HG03442 (cell line): Measurements from ENCODE around the gene TROAP.

Experiments
- ATAC-seq: cut with Tn5 transposase; IDR thresholded peaks from one replicate; pipeline ENCODE4 v1.9.1; 2021; ENCODE audit warnings: mild to moderate bottlenecking, moderate library complexity; ENCODE audit not compliant: unreplicated experiment

The TROAP gene

GRCh38 chr12:49342066-49342913 is 19.2 kb downstream of the TROAP start:
- peak; percentile 58 for ATAC-seq

DNA sequence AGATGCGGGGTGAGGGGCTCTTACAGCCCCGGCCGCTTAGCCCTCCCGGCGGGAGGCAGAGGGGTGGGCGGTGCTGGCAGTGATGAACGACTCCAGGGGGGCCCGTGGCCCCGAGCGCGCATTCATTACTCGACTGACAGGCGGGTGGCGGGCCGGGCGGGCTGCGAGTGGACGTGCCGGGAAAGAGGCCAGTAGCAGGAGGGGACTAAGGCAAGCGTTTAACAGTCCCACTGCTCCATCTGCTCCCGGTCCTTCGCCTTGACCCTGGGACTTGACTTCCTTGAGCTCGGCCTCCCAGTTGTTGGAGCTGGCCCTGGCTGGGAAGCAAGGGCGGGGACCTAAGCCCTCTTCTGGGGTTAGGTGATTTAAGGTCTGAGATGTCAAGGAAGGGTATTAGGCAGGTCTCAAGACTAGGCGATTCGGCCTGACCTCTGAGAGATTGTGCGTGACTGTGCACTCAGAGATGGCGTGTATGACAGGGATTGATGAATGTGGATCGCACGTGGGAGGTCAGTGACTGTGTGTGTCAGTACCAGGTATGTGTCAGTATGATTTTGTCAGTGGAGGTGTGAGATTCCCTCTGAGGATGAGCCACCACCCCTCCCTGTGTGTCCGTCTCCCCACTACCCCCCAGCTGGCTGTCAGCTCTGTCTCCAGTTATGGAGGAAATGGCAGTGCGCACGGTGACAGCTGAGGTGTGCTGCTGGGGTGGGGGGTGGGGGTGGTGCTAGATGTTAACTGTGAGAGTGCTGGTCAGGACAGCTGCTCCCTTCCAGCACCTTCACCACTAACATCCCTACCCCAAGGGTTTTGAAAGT is 20.1 kb downstream of the TROAP start:
- ATAC-seq, result no peak

- ATAC-seq, result no peak
These were observed 21.5 kb downstream of the TROAP start for GRCh38 chr12:49344486-49345050.

- no peak for ATAC-seq
These were observed 22.2 kb downstream of the TROAP start for GRCh38 chr12:49345051-49345824.

GRCh38 chr12:49345825-49346658 is 23.0 kb downstream of the TROAP start:
- ATAC-seq, result no peak

GRCh38 chr12:49346659-49347310 is 23.7 kb downstream of the TROAP start, which contains the start of gene DNAJC22:
Gene DNAJC22, plus strand, starts transcription at chr12:49346888. Its CDS starts 1,985 bp downstream, at chr12:49348873.
- no peak for ATAC-seq

DNA sequence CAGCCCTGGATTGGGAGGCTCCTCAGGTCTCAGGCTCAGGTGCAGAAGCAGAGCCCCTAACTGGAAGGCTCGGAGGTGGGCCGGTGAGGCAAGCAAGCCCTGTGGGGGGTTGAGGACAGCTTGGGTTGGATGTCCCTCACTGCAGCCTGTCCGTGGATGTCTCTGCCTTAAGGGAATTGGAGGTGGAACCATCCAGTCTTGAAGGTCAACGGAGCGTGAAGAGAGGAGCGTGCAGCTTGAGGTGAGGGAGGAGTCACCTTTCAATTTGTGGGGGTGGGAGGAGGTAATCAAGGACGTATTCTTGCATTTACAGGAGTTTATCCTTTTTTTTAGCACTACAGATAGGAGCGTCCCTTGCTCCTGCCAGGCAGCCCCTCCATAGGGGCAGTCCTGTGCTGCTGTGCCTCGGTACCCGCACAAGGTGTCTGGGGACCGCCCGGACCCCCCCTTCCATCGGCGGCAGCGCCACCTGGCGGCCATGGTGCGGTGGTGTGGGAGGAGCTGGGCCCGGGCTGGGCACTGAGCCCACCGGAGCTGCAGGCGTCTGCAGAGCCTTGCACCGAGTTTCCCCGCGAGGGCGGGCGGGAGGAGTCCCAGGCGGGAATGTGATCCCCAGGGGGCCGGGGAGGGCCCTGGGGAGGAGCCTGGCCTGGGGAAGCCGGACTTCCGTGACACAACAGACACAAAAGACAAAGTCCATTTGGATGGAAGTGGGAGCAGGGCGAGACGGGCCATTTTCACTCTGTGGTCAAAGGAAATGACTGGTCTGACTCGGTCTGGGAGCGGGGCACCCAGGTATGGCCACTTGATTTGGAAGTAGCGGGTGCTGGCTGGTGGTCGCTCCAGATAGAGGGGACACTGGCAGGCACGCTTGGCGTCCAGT is 24.5 kb downstream of the TROAP start:
- ATAC-seq, result no peak

DNA sequence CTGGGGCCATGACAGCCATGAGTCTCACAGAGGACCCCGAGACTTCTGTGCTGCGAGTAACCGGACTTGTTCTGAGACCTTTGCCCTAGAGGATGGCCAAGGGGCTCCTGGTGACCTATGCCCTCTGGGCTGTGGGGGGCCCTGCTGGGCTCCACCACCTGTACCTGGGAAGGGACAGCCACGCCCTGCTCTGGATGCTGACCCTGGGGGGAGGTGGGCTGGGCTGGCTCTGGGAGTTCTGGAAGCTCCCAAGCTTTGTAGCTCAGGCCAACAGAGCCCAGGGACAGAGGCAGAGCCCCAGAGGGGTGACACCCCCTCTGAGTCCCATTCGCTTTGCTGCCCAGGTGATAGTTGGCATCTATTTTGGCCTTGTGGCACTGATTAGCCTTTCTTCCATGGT is 25.7 kb downstream of the TROAP start:
- ATAC-seq, result no peak

DNA sequence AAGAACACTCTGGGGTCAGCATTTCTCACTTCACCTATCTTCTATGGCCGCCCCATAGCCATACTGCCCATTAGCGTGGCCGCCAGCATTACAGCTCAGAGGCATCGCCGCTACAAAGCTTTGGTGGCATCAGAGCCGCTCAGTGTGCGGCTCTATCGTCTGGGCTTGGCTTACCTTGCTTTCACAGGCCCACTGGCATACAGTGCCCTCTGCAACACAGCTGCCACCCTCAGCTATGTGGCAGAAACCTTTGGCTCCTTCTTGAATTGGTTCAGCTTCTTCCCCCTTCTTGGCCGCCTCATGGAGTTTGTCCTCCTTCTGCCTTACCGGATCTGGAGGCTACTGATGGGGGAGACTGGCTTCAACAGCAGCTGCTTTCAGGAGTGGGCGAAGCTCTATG is 26.2 kb downstream of the TROAP start:
- no peak for ATAC-seq

GRCh38 chr12:49352351-49352750 is 29.3 kb downstream of the TROAP start:
- no peak for ATAC-seq

GRCh38 chr12:49355913-49356312 is 32.9 kb downstream of the TROAP start:
- no peak for ATAC-seq

- ATAC-seq, result no peak
These were observed 34.1 kb downstream of the TROAP start for GRCh38 chr12:49357103-49357678.

DNA sequence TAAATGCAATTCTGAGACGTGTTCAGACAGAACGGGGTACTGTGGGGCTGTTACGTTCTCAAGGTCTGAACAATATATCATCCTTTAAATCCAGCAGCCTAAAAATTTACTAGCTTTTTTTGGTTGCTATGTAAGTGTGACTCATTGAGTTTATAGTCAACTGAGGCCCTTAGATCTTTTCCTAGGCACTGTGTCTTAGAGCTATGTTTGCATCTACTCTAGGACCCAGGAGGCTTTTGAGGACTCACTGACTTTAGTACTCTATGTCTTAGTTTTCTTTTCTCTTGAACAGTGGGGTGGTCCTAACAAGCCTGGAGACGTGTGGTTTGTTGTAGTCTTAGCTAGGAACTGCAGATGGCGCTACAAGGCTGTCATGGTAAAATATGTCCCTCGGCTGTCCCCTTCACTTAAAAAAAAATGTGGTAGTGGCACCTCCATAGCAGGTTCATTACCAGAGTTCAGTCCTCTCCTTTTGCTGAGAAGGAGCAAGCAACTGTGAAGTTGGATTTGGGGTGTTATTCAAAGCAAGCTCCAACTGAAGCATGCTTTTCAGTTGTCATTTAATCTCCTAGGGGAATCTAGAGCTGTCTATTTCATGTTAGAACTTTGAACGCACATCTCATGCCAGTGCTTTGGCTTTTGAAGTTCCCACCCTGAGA is 35.6 kb downstream of the TROAP start:
- ATAC-seq, result peak; percentile 50

DNA sequence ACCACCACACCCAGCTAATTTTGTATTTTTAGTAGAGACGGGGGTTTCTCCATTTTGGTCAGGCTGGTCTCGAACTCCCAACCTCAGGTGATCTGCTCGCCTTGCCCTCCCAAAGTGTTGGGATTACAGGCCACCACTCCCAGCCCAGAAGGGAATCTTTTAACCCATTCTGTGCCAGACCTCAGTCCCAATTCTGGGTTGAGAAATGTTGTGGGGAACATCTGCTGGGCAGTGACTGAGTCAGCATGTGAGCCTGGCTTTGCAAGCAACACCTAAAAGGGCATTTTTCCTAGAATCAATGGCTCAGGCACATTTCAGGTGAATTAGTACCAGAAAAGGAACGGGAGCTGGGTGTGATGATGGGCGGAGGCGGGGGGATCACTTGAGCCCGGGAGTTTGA is 36.6 kb downstream of the TROAP start:
- ATAC-seq, result no peak

- ATAC-seq, result no peak
These were observed 39.0 kb downstream of the TROAP start for GRCh38 chr12:49362077-49362476.

GRCh38 chr12:49364989-49365388 is 41.9 kb downstream of the TROAP start:
- no peak for ATAC-seq

- ATAC-seq, result no peak
These were observed 42.5 kb downstream of the TROAP start for GRCh38 chr12:49365542-49365941.
